Activated CD4-positive, alpha-beta T cell treated with anti-CD3 and anti-CD28 coated beads, Interleukin-2, Interleukin-6, amounts not matched to agents 100 ng/mL and 50 ng/mL, durations not matched to agents 16 hours and 8 hours (primary cell): Measurements from ENCODE around the gene VRK2.
"Not testable (repeated sequence)": the region's sequence is repeated elsewhere in the genome, so short reads cannot be mapped to it uniquely, and the experiment has no call there.

Experiments used
- DNase-seq: peaks from one replicate; pipeline ENCODE4 v3.0.0-alpha.2; 2020

Gene VRK2

GRCh38 chr2:58170334-58170933, 123.8 kb downstream of the VRK2 start:
- DNase-seq: not testable (repeated sequence)

- DNase-seq: not testable (repeated sequence)
These were observed 125.2 kb downstream of the VRK2 start for GRCh38 chr2:58171831-58172230.

GRCh38 chr2:58177187-58177586, 130.6 kb downstream of the VRK2 start:
- not testable (repeated sequence) for DNase-seq

GRCh38 chr2:58180175-58180574, 133.6 kb downstream of the VRK2 start:
- not testable (repeated sequence) for DNase-seq

- DNase-seq: no peak
These were observed 134.0 kb downstream of the VRK2 start for GRCh38 chr2:58180635-58181034.

GRCh38 chr2:58182527-58182926, 135.9 kb downstream of the VRK2 start:
- no peak for DNase-seq

GRCh38 chr2:58186501-58186900, 139.9 kb downstream of the VRK2 start:
- DNase-seq: no peak

- not testable (repeated sequence) for DNase-seq
These were observed 140.4 kb downstream of the VRK2 start for GRCh38 chr2:58187022-58187421.

- no peak for DNase-seq
These were observed 147.9 kb downstream of the VRK2 start for GRCh38 chr2:58194458-58194857.

- no peak for DNase-seq
These were observed 149.1 kb downstream of the VRK2 start for GRCh38 chr2:58195662-58196061.

- DNase-seq: no peak
These were observed 151.3 kb downstream of the VRK2 start for GRCh38 chr2:58197894-58198293.

GRCh38 chr2:58202404-58202803, 155.8 kb downstream of the VRK2 start:
- no peak for DNase-seq

- DNase-seq: no peak
These were observed 156.4 kb downstream of the VRK2 start for GRCh38 chr2:58203018-58203417.

- DNase-seq: no peak
These were observed 157.8 kb downstream of the VRK2 start for GRCh38 chr2:58204195-58204959.

- no peak for DNase-seq
These were observed 160.2 kb downstream of the VRK2 start for GRCh38 chr2:58206785-58207184.

GRCh38 chr2:58207189-58207588, 160.6 kb downstream of the VRK2 start:
- DNase-seq: no peak
